ENCODE results near the gene ROR2. TPM values are rescaled to one million over a fixed set of nuclear protein-coding genes. Genes with fewer than 3 reads are reported as not detected.

The ROR2 gene
- total RNA-seq, 1 experiment from 2014 or later, result 0.66 TPM

- no peak for DNase-seq (ENCODE audit: low read depth in 1 of 2, low spot score in 2 of 2)
- no peaks in the 10 kb centered on the region for H3K9me3 ChIP-seq (replicated peaks)
- no peaks in the 10 kb centered on the region for H3K27me3 ChIP-seq (replicated peaks)
- no peak overlapping the region for H3K27ac ChIP-seq
- H3K4me1 ChIP-seq (replicated peaks), result no peaks in the 10 kb centered on the region
- no peaks in the 10 kb centered on the region for H3K36me3 ChIP-seq
- no peak overlapping the region for H3K4me3 ChIP-seq
Observed at GRCh38 chr9:91852801-91853347, 97.2 kb downstream of the ROR2 start.

DNA sequence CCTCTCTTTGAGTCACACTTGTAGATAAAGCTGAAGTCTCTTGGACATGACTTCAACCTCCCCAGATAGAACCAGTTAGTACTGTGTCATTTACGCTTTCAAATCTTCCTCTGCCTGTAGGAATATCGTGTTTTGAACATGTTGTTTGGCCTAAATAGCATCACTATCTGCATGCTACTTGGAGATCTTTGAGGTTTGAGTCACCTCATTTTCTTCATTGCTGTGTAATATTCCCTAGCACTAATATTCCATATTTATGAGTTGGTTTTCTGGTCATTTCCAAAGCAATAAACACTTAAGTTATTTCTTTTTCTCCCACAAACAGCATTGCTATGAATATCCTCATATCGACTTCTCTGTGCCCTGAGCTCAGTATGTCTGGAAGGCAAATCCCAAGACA is 100.3 kb downstream of the ROR2 start:
- H3K27me3 ChIP-seq (replicated peaks), result no peaks in the 10 kb centered on the region
- H3K36me3 ChIP-seq, result no peaks in the 10 kb centered on the region
- H3K9me3 ChIP-seq (replicated peaks), result no peaks in the 10 kb centered on the region
- no peak overlapping the region for H3K27ac ChIP-seq
- no peak overlapping the region for H3K4me3 ChIP-seq
- H3K4me1 ChIP-seq (replicated peaks), result no peaks in the 10 kb centered on the region
- DNase-seq (ENCODE audit: low read depth in 1 of 2, low spot score in 2 of 2), result no peak

- DNase-seq (ENCODE audit: low read depth in 1 of 2, low spot score in 2 of 2), result no peak
- H3K27me3 ChIP-seq (replicated peaks), result no peaks in the 10 kb centered on the region
- H3K4me3 ChIP-seq, result no peak overlapping the region
- H3K9me3 ChIP-seq (replicated peaks), result no peaks in the 10 kb centered on the region
- H3K27ac ChIP-seq, result no peak overlapping the region
- H3K36me3 ChIP-seq, result no peaks in the 10 kb centered on the region
- H3K4me1 ChIP-seq (replicated peaks), result no peaks in the 10 kb centered on the region
Observed at GRCh38 chr9:91848146-91848545, 101.9 kb downstream of the ROR2 start.

- DNase-seq (ENCODE audit: low read depth in 1 of 2, low spot score in 2 of 2), result no peak
- Histone ChIP-seq H3K4me3 (no peak overlapping the region), H3K36me3 (no peaks in the 10 kb centered on the region), H3K27me3 (replicated peaks) (no peaks in the 10 kb centered on the region), H3K27ac (no peak overlapping the region), H3K4me1 (replicated peaks) (no peaks in the 10 kb centered on the region), H3K9me3 (replicated peaks) (no peaks in the 10 kb centered on the region)
Observed at GRCh38 chr9:91847581-91848091, 102.4 kb downstream of the ROR2 start.

DNA sequence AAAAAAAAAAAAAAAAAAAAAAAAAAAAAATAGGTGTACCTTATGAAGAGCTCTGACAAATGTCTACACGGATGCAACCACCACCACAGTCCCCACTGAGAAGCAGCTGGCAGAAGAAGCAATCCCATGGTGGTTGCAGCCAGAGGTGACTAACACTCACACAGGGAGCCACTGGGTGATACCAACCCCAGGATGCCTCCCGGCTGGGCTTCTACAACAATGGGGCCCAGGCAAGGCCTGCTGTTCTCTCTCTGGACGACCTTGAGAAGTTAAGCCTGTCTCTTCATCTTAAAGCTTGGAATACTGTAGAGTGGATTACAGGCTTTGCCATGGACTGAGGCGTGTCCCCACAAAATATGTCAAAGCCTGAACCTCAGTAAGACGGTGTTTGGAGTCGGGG is 104.1 kb downstream of the ROR2 start:
- H3K4me1 ChIP-seq (replicated peaks), result no peaks in the 10 kb centered on the region
- no peak for DNase-seq (ENCODE audit: low read depth in 1 of 2, low spot score in 2 of 2)
- H3K9me3 ChIP-seq (replicated peaks), result no peaks in the 10 kb centered on the region
- H3K27me3 ChIP-seq (replicated peaks), result no peaks in the 10 kb centered on the region
- no peak overlapping the region for H3K27ac ChIP-seq
- H3K36me3 ChIP-seq, result no peaks in the 10 kb centered on the region
- H3K4me3 ChIP-seq, result no peak overlapping the region

- no peak for DNase-seq (ENCODE audit: low read depth in 1 of 2, low spot score in 2 of 2)
- Histone ChIP-seq H3K4me3 (no peak overlapping the region), H3K27ac (no peak overlapping the region), H3K36me3 (no peaks in the 10 kb centered on the region), H3K27me3 (replicated peaks) (no peaks in the 10 kb centered on the region), H3K9me3 (replicated peaks) (no peaks in the 10 kb centered on the region), H3K4me1 (replicated peaks) (no peaks in the 10 kb centered on the region)
Observed at GRCh38 chr9:91844701-91845291, 105.2 kb downstream of the ROR2 start.

- H3K4me1 ChIP-seq (replicated peaks), result no peaks in the 10 kb centered on the region
- no peak overlapping the region for H3K4me3 ChIP-seq
- H3K36me3 ChIP-seq, result no peaks in the 10 kb centered on the region
- H3K27me3 ChIP-seq (replicated peaks), result no peaks in the 10 kb centered on the region
- no peaks in the 10 kb centered on the region for H3K9me3 ChIP-seq (replicated peaks)
- no peak for DNase-seq (ENCODE audit: low read depth in 1 of 2, low spot score in 2 of 2)
- H3K27ac ChIP-seq, result no peak overlapping the region
Observed at GRCh38 chr9:91844190-91844589, 105.8 kb downstream of the ROR2 start.

- H3K4me3 ChIP-seq, result no peak overlapping the region
- no peaks in the 10 kb centered on the region for H3K4me1 ChIP-seq (replicated peaks)
- no peaks in the 10 kb centered on the region for H3K9me3 ChIP-seq (replicated peaks)
- no peaks in the 10 kb centered on the region for H3K27me3 ChIP-seq (replicated peaks)
- DNase-seq (ENCODE audit: low read depth in 1 of 2, low spot score in 2 of 2), result no peak
- no peaks in the 10 kb centered on the region for H3K36me3 ChIP-seq
- H3K27ac ChIP-seq, result no peak overlapping the region
Observed at GRCh38 chr9:91843623-91844148, 106.3 kb downstream of the ROR2 start.

- no peaks in the 10 kb centered on the region for H3K36me3 ChIP-seq
- H3K27ac ChIP-seq, result no peak overlapping the region
- no peak overlapping the region for H3K4me3 ChIP-seq
- no peaks in the 10 kb centered on the region for H3K9me3 ChIP-seq (replicated peaks)
- no peak for DNase-seq (ENCODE audit: low read depth in 1 of 2, low spot score in 2 of 2)
- no peaks in the 10 kb centered on the region for H3K4me1 ChIP-seq (replicated peaks)
- no peaks in the 10 kb centered on the region for H3K27me3 ChIP-seq (replicated peaks)
Observed at GRCh38 chr9:91843093-91843492, 106.9 kb downstream of the ROR2 start.

GRCh38 chr9:91842358-91843049 is 107.5 kb downstream of the ROR2 start:
- no peak for DNase-seq (ENCODE audit: low read depth in 1 of 2, low spot score in 2 of 2)
- H3K27ac ChIP-seq, result no peak overlapping the region
- no peaks in the 10 kb centered on the region for H3K36me3 ChIP-seq
- no peaks in the 10 kb centered on the region for H3K9me3 ChIP-seq (replicated peaks)
- H3K4me1 ChIP-seq (replicated peaks), result no peaks in the 10 kb centered on the region
- H3K4me3 ChIP-seq, result no peak overlapping the region
- H3K27me3 ChIP-seq (replicated peaks), result no peaks in the 10 kb centered on the region; the same call in 1 of the 2 replicates

- no peak for DNase-seq (ENCODE audit: low read depth in 1 of 2, low spot score in 2 of 2)
- no peaks in the 10 kb centered on the region; the same call in 1 of the 2 replicates for H3K27me3 ChIP-seq (replicated peaks)
- no peak overlapping the region for H3K27ac ChIP-seq
- no peaks in the 10 kb centered on the region for H3K9me3 ChIP-seq (replicated peaks)
- no peaks in the 10 kb centered on the region for H3K36me3 ChIP-seq
- H3K4me3 ChIP-seq, result no peak overlapping the region
- no peaks in the 10 kb centered on the region for H3K4me1 ChIP-seq (replicated peaks)
Observed at GRCh38 chr9:91841591-91841990, 108.4 kb downstream of the ROR2 start.

- Histone ChIP-seq H3K27me3 (replicated peaks) (no peaks in the 10 kb centered on the region; the same call in 1 of the 2 replicates), H3K4me3 (no peak overlapping the region), H3K9me3 (replicated peaks) (no peaks in the 10 kb centered on the region), H3K36me3 (no peaks in the 10 kb centered on the region), H3K27ac (no peak overlapping the region), H3K4me1 (replicated peaks) (no peaks in the 10 kb centered on the region)
- DNase-seq (ENCODE audit: low read depth in 1 of 2, low spot score in 2 of 2), result no peak
Observed at GRCh38 chr9:91840882-91841281, 109.1 kb downstream of the ROR2 start.

DNA sequence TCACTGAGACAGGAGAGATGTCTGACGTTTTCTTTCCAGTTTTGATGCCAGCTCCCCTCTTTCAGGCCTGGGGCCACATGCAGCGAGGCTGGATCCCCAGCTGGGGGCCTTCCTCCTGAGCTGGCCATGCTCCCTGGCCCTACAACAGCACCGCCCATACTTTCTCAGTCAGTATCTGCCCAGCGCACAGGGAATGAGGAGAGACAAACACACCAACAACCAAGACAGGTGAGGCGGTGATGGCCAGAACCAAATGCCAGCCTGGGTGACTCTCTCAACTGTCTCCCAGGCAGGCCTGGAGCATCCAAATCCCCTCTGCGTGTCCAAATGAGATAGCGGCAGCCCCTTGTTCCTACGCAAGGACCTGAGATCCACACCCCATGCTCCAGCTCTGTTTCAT is 109.6 kb downstream of the ROR2 start:
- Histone ChIP-seq H3K27ac (no peak overlapping the region), H3K4me1 (replicated peaks) (no peaks in the 10 kb centered on the region), H3K4me3 (no peak overlapping the region), H3K9me3 (replicated peaks) (no peaks in the 10 kb centered on the region), H3K36me3 (no peaks in the 10 kb centered on the region), H3K27me3 (replicated peaks) (no peaks in the 10 kb centered on the region; the same call in 1 of the 2 replicates)
- DNase-seq (ENCODE audit: low read depth in 1 of 2, low spot score in 2 of 2), result no peak

- H3K36me3 ChIP-seq, result no peaks in the 10 kb centered on the region
- H3K27me3 ChIP-seq (replicated peaks), result no peaks in the 10 kb centered on the region; the same call in 1 of the 2 replicates
- no peaks in the 10 kb centered on the region for H3K4me1 ChIP-seq (replicated peaks)
- H3K9me3 ChIP-seq (replicated peaks), result no peaks in the 10 kb centered on the region
- DNase-seq (ENCODE audit: low read depth in 1 of 2, low spot score in 2 of 2), result no peak
- no peak overlapping the region for H3K27ac ChIP-seq
- H3K4me3 ChIP-seq, result no peak overlapping the region
Observed at GRCh38 chr9:91839926-91840465, 110.0 kb downstream of the ROR2 start.
